Measurements from ENCODE around the gene HOXA3.

DNA sequence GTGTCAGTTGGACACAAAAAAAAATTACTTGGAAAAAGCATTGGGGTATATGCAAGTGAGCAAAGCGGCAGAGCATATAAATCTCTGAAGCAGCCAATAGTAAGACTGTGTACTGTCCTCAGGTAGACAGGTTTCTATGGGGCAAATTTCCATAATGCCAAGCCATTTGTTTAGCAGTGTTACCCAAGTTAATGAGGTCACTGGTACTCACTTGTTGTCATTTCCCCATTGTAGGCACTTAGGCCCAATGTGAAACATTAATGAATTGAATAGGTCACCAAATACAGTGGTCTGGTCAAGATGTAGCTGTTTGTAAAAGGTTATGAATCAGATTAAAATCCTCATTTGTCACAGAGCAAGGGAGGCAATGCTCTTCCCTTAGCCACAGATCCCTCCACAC is 84.1 kb downstream of the HOXA3 start:
- TF ChIP-seq, protein P1, sequence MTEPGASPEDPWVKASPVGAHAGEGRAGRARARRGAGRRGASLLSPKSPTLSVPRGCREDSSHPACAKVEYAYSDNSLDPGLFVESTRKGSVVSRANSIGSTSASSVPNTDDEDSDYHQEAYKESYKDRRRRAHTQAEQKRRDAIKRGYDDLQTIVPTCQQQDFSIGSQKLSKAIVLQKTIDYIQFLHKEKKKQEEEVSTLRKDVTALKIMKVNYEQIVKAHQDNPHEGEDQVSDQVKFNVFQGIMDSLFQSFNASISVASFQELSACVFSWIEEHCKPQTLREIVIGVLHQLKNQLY (CRISPR knock-in tag; IDR thresholded peaks at IDR 0.05) = no peak
- TF ChIP-seq, protein P2, sequence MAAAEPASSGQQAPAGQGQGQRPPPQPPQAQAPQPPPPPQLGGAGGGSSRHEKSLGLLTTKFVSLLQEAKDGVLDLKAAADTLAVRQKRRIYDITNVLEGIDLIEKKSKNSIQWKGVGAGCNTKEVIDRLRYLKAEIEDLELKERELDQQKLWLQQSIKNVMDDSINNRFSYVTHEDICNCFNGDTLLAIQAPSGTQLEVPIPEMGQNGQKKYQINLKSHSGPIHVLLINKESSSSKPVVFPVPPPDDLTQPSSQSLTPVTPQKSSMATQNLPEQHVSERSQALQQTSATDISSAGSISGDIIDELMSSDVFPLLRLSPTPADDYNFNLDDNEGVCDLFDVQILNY (CRISPR knock-in tag; IDR thresholded peaks at IDR 0.05) = no peak
- TF ChIP-seq CTCF (IDR thresholded peaks at IDR 0.05) (no peak), TEAD4 (CRISPR knock-in tag; IDR thresholded peaks at IDR 0.05) (no peak), TP53 (CRISPR knock-in tag; IDR thresholded peaks at IDR 0.05) (no peak), ELF4 (CRISPR knock-in tag; IDR thresholded peaks at IDR 0.05; ENCODE audit: low read depth) (no peak), ZNF416 (CRISPR knock-in tag; IDR thresholded peaks at IDR 0.05) (no peak), ATF3 (CRISPR knock-in tag; conservative IDR thresholded peaks at IDR 0.05) (no peak)

All from WTC11 (cell line).